ENCODE data around the gene MRPL36.

The MRPL36 gene

DNA sequence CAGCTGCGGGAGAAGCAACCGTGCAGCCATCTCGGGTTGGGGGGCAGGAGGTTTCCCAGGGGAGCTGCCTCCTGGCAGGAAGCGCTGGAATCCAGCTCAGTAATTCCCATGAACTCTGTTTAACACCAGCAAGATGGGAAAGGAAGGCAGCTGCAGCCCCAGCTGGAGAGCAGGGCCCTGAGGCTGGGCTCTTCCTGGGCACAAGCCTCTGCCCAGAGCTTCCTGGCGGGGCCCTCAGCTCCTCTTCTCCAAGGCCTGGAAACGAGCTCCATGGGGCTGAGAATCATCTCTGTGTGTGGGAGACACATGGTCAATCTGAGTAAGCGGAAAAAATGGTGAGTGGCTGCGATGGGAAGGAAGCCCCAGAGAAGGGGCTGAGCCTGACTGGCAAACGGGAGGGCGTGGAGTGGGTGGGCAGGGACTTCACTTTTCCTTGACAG is 6.3 kb downstream of the MRPL36 start:
- no peak overlapping the region for H3K4me3 ChIP-seq (ENCODE audit: low read depth, low read length)

DNA sequence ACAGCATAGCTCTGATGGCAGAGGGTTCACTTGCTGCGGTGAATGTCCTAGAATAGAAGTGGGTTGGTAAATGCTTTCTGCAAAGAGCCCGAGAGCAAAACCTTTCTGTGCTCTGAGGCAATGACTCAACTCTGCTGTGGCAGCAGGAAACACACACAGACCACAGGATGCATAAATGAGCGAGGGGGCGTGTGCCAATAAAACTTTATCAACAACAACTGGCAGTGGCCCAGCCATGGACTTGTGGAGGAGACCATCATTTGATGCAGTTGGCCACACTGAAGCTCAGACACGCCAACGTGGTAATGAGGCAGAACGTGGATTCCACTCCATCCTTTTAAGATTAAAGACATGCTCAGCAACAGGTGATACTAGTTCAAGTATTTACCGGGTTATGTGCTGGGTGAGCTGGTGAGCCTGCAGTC is 6.8 kb downstream of the MRPL36 start:
- no peak overlapping the region for H3K4me3 ChIP-seq (ENCODE audit: low read depth, low read length)
- TF ChIP-seq, protein P1, sequence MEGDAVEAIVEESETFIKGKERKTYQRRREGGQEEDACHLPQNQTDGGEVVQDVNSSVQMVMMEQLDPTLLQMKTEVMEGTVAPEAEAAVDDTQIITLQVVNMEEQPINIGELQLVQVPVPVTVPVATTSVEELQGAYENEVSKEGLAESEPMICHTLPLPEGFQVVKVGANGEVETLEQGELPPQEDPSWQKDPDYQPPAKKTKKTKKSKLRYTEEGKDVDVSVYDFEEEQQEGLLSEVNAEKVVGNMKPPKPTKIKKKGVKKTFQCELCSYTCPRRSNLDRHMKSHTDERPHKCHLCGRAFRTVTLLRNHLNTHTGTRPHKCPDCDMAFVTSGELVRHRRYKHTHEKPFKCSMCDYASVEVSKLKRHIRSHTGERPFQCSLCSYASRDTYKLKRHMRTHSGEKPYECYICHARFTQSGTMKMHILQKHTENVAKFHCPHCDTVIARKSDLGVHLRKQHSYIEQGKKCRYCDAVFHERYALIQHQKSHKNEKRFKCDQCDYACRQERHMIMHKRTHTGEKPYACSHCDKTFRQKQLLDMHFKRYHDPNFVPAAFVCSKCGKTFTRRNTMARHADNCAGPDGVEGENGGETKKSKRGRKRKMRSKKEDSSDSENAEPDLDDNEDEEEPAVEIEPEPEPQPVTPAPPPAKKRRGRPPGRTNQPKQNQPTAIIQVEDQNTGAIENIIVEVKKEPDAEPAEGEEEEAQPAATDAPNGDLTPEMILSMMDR (IDR thresholded peaks at IDR 0.05; ENCODE audit: low read depth, low read length) = no peak

More for the DNA sequence above, 6.3 kb downstream of the MRPL36 start:
- TF ChIP-seq, protein P1 (IDR thresholded peaks at IDR 0.05; ENCODE audit: low read depth, low read length) = no peak

DNA sequence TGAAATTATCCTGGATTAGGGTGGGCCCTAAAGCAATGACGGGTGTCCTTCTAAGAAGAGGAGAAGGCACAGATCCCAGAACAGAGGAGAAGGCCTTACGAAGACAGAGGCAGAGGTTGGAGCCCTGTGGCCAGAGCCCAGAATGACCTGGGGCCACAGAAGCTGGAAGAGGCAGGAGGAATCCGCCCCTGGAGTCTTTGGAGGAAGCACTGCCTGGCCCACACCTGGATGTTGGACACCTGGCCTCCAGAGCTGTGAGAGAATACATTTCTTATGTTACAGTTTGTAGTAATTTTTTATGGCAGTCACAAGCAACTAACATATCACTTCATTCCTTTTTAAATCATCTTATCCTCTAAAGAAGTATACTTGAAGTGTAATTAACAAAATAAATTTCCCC is 8.5 kb downstream of the MRPL36 start:
- TF ChIP-seq, protein P1 (IDR thresholded peaks at IDR 0.05; ENCODE audit: low read depth, low read length) = no peak

DNA sequence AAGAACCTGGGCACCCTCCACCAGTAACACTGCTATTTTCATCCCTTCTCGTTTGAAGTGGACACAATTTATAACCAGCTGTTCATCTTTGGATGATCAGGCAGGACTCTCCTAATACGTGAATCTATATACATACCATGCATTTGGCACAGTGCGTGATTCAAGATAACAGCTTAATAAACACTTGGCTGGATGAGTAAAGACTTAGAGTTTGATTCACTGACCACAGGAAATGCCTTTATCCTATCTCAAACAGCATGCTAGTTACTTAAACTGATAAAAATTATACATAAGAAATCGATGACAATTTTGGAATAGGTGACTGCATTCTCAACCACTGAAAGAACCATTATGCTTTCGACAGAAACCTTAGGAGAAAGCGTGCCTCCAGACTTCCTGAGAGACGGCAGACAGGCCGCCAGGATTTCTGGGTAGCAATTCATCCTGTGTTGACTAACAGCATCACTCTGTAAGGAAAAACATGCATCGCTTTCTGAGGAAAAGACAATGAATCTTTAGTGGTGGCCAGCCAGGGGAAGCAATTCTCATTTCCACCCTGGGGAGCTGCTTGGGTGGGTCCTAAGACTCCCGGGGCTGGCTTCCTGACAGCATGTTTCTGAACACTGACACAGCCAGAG is 9.7 kb downstream of the MRPL36 start:
- peak overlapping the region; percentile 22 for H3K4me3 ChIP-seq (ENCODE audit: low read depth, low read length)
- TF ChIP-seq, protein P1 (IDR thresholded peaks at IDR 0.05; ENCODE audit: low read depth, low read length) = no peak

More for the DNA sequence above, 8.5 kb downstream of the MRPL36 start:
- H3K4me3 ChIP-seq (ENCODE audit: low read depth, low read length) = no peak overlapping the region

DNA sequence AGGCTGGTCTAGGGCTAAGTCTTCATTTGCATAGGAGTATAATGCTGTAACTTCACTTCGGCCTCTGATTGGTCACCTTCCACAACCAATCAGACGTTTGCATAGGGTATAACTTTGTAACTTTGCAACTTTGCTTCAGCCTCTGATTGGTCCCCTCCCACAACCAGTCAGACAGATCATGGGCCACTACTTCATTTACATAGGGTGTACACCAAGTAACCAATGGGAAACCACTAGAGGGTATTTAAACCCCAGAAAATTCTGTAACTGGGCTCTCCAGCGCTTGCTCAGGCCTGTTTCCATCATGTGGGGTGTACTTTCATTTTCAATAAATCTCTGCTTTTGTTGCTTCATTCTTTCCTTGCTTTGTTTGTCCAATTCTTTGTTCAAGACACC is 10.2 kb downstream of the MRPL36 start:
- H3K4me3 ChIP-seq (ENCODE audit: low read depth, low read length) = peak overlapping the region; percentile 22

DNA sequence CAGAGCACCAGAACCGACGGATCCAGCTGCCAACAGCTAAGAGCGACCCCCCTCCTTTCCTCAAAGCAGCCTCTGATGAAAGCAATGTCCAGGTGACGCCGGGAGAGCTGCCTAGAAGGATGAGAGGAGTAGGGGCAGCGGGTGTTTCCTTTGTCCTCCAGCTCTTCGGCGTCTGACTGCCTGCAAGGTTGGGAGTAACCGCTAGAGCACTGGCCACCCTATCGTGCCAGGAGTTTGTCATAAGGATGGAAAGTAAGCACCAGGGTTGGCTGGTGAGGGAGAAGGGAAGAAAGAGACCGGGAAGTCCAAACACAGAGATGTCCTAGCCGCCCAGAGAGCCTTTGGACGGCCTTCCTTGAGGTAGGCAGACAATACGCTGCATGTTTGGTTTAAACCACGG is 10.8 kb downstream of the MRPL36 start:
- H3K4me3 ChIP-seq (ENCODE audit: low read depth, low read length) = no peak overlapping the region
- TF ChIP-seq, protein P1 (IDR thresholded peaks at IDR 0.05; ENCODE audit: low read depth, low read length) = no peak

DNA sequence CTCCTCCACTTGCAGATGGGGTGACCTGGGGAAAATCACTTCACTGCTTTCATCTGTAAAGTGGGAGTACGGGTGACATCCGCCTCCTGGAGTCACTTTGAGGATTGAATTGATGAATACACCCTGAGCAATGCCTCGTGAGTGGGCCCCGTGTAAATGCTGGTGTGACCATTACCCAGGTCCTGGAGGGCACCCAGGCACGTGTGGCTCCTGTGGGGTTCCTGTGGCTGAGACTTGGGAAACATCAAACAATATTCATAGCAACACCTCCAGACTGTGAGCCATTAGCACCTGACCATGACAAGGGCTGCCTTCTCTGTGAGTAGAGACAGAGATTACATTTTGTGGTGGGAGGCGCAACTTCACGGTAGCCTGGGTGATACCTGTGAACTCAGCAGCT is 11.4 kb downstream of the MRPL36 start:
- TF ChIP-seq, protein P1 (IDR thresholded peaks at IDR 0.05; ENCODE audit: low read depth, low read length) = no peak
- H3K4me3 ChIP-seq (ENCODE audit: low read depth, low read length) = no peak overlapping the region

All from WI38 (cell line).